ENCODE measurements around the gene MAML3. TPM values are rescaled to one million over a fixed set of nuclear protein-coding genes. Genes with fewer than 3 reads are reported as not detected.

The MAML3 gene
- polyA plus RNA-seq, 1 donor (not counting 4 experiments of a cell fraction or from before 2014, with no cell fraction given) = 0.68 TPM

DNA sequence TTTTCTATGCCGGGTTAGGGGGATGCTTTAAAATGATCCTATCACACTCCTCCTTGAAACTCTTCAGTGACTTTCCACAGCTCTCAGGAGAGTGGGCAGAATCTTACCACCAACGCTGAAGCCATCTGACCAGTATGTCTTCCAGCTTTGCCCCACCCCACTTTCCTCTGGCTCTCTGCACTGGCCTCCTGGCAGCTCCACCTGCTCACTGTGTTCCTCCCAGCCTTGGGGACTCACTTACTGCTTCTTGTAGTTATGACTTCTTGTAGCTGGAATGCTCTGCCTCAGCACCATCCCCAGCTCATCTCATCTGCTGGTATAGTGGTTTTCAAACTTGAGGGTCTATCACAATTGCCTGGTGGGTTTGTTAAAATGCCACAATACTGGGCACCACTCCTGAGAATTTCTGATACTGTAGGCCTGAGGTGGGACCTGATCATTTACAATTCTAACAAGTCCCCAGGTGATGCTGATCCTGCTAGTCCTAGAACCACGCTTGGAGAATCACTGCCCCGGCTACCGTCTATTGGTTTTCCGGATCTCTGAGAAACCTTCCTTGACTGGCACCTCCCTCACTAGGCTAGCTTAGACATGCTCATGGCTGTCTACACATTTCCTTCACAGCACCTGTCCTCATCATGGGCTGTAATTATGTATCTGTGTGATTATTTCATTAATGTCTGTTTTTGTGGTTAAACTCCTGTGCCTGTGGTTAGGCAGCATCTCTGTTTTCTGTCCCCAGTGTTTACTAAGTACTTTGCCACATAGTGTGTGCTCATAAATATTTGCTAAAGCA lies 336.1 kb downstream of the MAML3 start:
- FAIRE-seq (peak; percentile 13), DNase-seq (ENCODE audit: low read depth, low spot score) (no peak)
- Histone ChIP-seq H3K27me3 (ENCODE audit: control insufficient read depth, extremely low read depth, insufficient read depth, low read length) (no peaks in the 10 kb centered on the region), H3K4me2 (ENCODE audit: control insufficient read depth, extremely low read depth, insufficient read depth, low read depth, low read length) (no peak overlapping the region), H3K9me1 (ENCODE audit: control insufficient read depth, extremely low read depth, insufficient read depth, low read length) (no peaks in the 10 kb centered on the region), H3K4me3 (ENCODE audit: control insufficient read depth in 2 of 3, extremely low read depth in 1 of 3, insufficient read depth in 2 of 3, low read depth in 1 of 3, low read length in 3 of 3) (no peak overlapping the region), H3K27ac (ENCODE audit: control insufficient read depth, insufficient read depth, low read length) (no peak overlapping the region), H3K4me1 (ENCODE audit: control insufficient read depth, extremely low read depth, insufficient read depth, low read length) (peaks cover 25% of the 10 kb centered on the region), H3K79me2 (ENCODE audit: control insufficient read depth, insufficient read depth, low read length) (no peaks in the 10 kb centered on the region), H3K9me3 (ENCODE audit: control insufficient read depth, low read depth, low read length) (no peaks in the 10 kb centered on the region), H2AFZ (ENCODE audit: control insufficient read depth, low read length) (no peak overlapping the region), H3K9ac (ENCODE audit: control insufficient read depth, extremely low read depth, insufficient read depth, low read length) (no peak overlapping the region), H3K36me3 (ENCODE audit: control insufficient read depth in 2 of 2, extremely low read depth in 1 of 2, insufficient read depth in 2 of 2, low read length in 2 of 2) (no peaks in the 10 kb centered on the region), H4K20me1 (ENCODE audit: control insufficient read depth, extremely low read depth, insufficient read depth, low read length) (no peaks in the 10 kb centered on the region)
- TF ChIP-seq, protein P1, sequence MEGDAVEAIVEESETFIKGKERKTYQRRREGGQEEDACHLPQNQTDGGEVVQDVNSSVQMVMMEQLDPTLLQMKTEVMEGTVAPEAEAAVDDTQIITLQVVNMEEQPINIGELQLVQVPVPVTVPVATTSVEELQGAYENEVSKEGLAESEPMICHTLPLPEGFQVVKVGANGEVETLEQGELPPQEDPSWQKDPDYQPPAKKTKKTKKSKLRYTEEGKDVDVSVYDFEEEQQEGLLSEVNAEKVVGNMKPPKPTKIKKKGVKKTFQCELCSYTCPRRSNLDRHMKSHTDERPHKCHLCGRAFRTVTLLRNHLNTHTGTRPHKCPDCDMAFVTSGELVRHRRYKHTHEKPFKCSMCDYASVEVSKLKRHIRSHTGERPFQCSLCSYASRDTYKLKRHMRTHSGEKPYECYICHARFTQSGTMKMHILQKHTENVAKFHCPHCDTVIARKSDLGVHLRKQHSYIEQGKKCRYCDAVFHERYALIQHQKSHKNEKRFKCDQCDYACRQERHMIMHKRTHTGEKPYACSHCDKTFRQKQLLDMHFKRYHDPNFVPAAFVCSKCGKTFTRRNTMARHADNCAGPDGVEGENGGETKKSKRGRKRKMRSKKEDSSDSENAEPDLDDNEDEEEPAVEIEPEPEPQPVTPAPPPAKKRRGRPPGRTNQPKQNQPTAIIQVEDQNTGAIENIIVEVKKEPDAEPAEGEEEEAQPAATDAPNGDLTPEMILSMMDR (optimal IDR thresholded peaks at IDR 0.05 in 1 of 3, IDR thresholded peaks at IDR 0.05 in 1 of 3, conservative IDR thresholded peaks at IDR 0.05 in 1 of 3; ENCODE audit: extremely low read depth in 1 of 3, insufficient read depth in 2 of 3, low read length in 3 of 3) = no peak
- no peak for TF ChIP-seq EZH2 (IDR thresholded peaks at IDR 0.05; ENCODE audit: low read length)
- dilution Hi-C loops (cut with MboI; ENCODE audit: extremely low pct_ligation_motif_present, low sequenced_read_pairs) = no loop called here

DNA sequence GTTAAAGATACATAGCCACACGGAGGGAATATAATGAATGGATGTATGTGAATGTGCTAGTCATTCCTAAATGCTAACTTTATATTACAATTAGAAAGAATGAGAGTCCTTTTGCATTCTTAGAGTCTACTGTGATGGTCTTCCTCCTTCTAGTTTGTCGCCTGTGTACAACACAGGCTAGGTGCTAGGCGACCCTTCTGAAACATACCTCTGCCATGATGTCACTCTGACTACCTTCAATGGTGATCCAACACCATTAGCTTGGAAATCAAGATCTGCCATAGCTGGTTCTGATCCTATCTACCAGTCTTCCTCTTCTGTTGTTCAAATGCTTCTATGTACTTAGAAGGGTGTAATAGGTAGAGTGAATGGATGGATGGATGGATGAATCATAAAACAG lies 337.1 kb downstream of the MAML3 start:
- H3K36me3 ChIP-seq (ENCODE audit: control insufficient read depth in 2 of 2, extremely low read depth in 1 of 2, insufficient read depth in 2 of 2, low read length in 2 of 2) = no peaks in the 10 kb centered on the region
- H3K27me3 ChIP-seq (ENCODE audit: control insufficient read depth, extremely low read depth, insufficient read depth, low read length) = no peaks in the 10 kb centered on the region
- dilution Hi-C loops (cut with MboI; ENCODE audit: extremely low pct_ligation_motif_present, low sequenced_read_pairs) = no loop called here
- DNase-seq (ENCODE audit: low read depth, low spot score) (no peak), FAIRE-seq (peak; percentile 34)
- no peak overlapping the region for H3K4me2 ChIP-seq (ENCODE audit: control insufficient read depth, extremely low read depth, insufficient read depth, low read depth, low read length)
- H3K27ac ChIP-seq (ENCODE audit: control insufficient read depth, insufficient read depth, low read length) = no peak overlapping the region
- H2AFZ ChIP-seq (ENCODE audit: control insufficient read depth, low read length) = no peak overlapping the region
- H3K9me3 ChIP-seq (ENCODE audit: control insufficient read depth, low read depth, low read length) = no peaks in the 10 kb centered on the region
- no peaks in the 10 kb centered on the region for H3K79me2 ChIP-seq (ENCODE audit: control insufficient read depth, insufficient read depth, low read length)
- H3K9me1 ChIP-seq (ENCODE audit: control insufficient read depth, extremely low read depth, insufficient read depth, low read length) = no peaks in the 10 kb centered on the region
- H3K4me1 ChIP-seq (ENCODE audit: control insufficient read depth, extremely low read depth, insufficient read depth, low read length) = peaks cover 25% of the 10 kb centered on the region
- no peak overlapping the region for H3K4me3 ChIP-seq (ENCODE audit: control insufficient read depth in 2 of 3, extremely low read depth in 1 of 3, insufficient read depth in 2 of 3, low read depth in 1 of 3, low read length in 3 of 3)
- TF ChIP-seq, protein P1 (optimal IDR thresholded peaks at IDR 0.05 in 1 of 3, IDR thresholded peaks at IDR 0.05 in 1 of 3, conservative IDR thresholded peaks at IDR 0.05 in 1 of 3; ENCODE audit: extremely low read depth in 1 of 3, insufficient read depth in 2 of 3, low read length in 3 of 3) = no peak
- TF ChIP-seq EZH2 (IDR thresholded peaks at IDR 0.05; ENCODE audit: low read length) = no peak
- H4K20me1 ChIP-seq (ENCODE audit: control insufficient read depth, extremely low read depth, insufficient read depth, low read length) = no peaks in the 10 kb centered on the region
- no peak overlapping the region for H3K9ac ChIP-seq (ENCODE audit: control insufficient read depth, extremely low read depth, insufficient read depth, low read length)
